HG03108 (cell line): ENCODE data around the gene KLHL22.
A peak's percentile ranks its signal among the peaks of the same experiment; 100 is the strongest.
"Not testable (repeated sequence)": the region's sequence is repeated elsewhere in the genome, so short reads cannot be mapped to it uniquely, and the experiment has no call there.

Source experiments
- ATAC-seq: cut with Tn5 transposase; IDR thresholded peaks from one replicate; pipeline ENCODE4 v1.9.1; 2021; ENCODE audit warnings: moderate library complexity; ENCODE audit not compliant: unreplicated experiment

KLHL22 gene

GRCh38 chr22:20494978-20495860, at the start of gene KLHL22:
TSS of gene KLHL22 (minus strand) at chr22:20495795. CDS start at chr22:20489211, 6,584 bp downstream.
- ATAC-seq = peak; percentile 25

GRCh38 chr22:20545318-20545634, 49.7 kb upstream of the KLHL22 start:
- ATAC-seq = not testable (repeated sequence)

GRCh38 chr22:20542736-20543135, 47.1 kb upstream of the KLHL22 start:
- ATAC-seq = no peak

GRCh38 chr22:20542055-20542454, 46.5 kb upstream of the KLHL22 start:
- ATAC-seq = no peak

- ATAC-seq = not testable (repeated sequence)
These were observed 43.3 kb upstream of the KLHL22 start for GRCh38 chr22:20538875-20539274.

- ATAC-seq = no peak
These were observed 42.4 kb upstream of the KLHL22 start for GRCh38 chr22:20537983-20538382.

GRCh38 chr22:20537325-20537756, 41.7 kb upstream of the KLHL22 start:
- no peak for ATAC-seq

GRCh38 chr22:20536590-20537324, 41.2 kb upstream of the KLHL22 start:
- no peak for ATAC-seq

GRCh38 chr22:20533879-20534265, 38.3 kb upstream of the KLHL22 start:
- ATAC-seq = no peak

- ATAC-seq = no peak
These were observed 37.7 kb upstream of the KLHL22 start for GRCh38 chr22:20533095-20533878.

- ATAC-seq = no peak
These were observed 36.8 kb upstream of the KLHL22 start for GRCh38 chr22:20532256-20532993.

GRCh38 chr22:20531404-20532201, 36.0 kb upstream of the KLHL22 start:
- ATAC-seq = no peak

GRCh38 chr22:20531154-20531403, 35.5 kb upstream of the KLHL22 start:
- no peak for ATAC-seq

- no peak for ATAC-seq
These were observed 35.0 kb upstream of the KLHL22 start for GRCh38 chr22:20530368-20531153.

- ATAC-seq = no peak
These were observed 32.9 kb upstream of the KLHL22 start for GRCh38 chr22:20528405-20528978.

GRCh38 chr22:20526628-20527355, 31.2 kb upstream of the KLHL22 start:
- ATAC-seq = no peak

- no peak for ATAC-seq
These were observed 30.7 kb upstream of the KLHL22 start for GRCh38 chr22:20526305-20526627.

- no peak for ATAC-seq
These were observed 29.5 kb upstream of the KLHL22 start for GRCh38 chr22:20525048-20525447.
